Thyroid gland (tissue), 4 donors: ENCODE results near the gene ABI3.

Source experiments
- POLR2A ChIP-seq, 2 donors: fragments of 450-650 bp; IDR thresholded peaks; one replicate each; pipeline ENCODE4 v1.6.1; 2017; ENCODE audit warnings: antibody characterized with exemption in 2 of 2, mild to moderate bottlenecking in 2 of 2, moderate library complexity in 1 of 2
- TF ChIP-seq, protein P1 (sequence below), 6 experiments: fragments of 200-600 bp in 3 of 6; fragments of 450-650 bp in 3 of 6; sonication (generic) in 3 of 6; IDR thresholded peaks; one replicate each; pipeline ENCODE4 v1.5.1; 2016 to 2019; ENCODE audit warnings: antibody characterized with exemption in 6 of 6, mild to moderate bottlenecking in 2 of 6, inconsistent platforms in 1 of 6, moderate library complexity in 1 of 6

DNA sequence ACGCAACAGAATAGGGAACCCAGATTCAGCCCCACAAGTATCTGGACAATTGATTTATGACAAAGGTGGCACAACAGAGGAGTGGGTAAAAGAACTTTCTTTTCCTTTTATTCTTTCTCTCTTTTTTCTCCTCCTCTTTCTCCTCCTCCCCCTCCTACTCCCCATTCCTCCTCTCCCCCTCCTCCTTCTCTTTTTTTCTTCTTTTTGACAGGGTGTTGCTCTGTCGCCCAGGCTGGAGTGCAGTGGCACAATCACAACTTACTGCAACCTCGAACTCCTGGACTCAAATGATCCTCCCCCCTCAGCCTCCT lies 16.3 kb upstream of the ABI3 start:
- TF ChIP-seq POLR2A (IDR thresholded peaks at IDR 0.05), result no peak
- TF ChIP-seq, protein P1, sequence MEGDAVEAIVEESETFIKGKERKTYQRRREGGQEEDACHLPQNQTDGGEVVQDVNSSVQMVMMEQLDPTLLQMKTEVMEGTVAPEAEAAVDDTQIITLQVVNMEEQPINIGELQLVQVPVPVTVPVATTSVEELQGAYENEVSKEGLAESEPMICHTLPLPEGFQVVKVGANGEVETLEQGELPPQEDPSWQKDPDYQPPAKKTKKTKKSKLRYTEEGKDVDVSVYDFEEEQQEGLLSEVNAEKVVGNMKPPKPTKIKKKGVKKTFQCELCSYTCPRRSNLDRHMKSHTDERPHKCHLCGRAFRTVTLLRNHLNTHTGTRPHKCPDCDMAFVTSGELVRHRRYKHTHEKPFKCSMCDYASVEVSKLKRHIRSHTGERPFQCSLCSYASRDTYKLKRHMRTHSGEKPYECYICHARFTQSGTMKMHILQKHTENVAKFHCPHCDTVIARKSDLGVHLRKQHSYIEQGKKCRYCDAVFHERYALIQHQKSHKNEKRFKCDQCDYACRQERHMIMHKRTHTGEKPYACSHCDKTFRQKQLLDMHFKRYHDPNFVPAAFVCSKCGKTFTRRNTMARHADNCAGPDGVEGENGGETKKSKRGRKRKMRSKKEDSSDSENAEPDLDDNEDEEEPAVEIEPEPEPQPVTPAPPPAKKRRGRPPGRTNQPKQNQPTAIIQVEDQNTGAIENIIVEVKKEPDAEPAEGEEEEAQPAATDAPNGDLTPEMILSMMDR (IDR thresholded peaks at IDR 0.05), result no peak
